ENCODE measurements around the gene HECW1.
A peak's percentile ranks its signal among the peaks of the same experiment; 100 is the strongest.

HECW1 gene

GRCh38 chr7:43265139-43265538 is 152.7 kb downstream of the HECW1 start:
- DNase-seq (ENCODE audit: low spot score) = no peak

GRCh38 chr7:43273939-43274719 is 161.7 kb downstream of the HECW1 start:
- no peak for DNase-seq (ENCODE audit: low spot score)

- DNase-seq (ENCODE audit: low spot score) = no peak
Observed at GRCh38 chr7:43274752-43275151, 162.3 kb downstream of the HECW1 start.

GRCh38 chr7:43276547-43276946 is 164.1 kb downstream of the HECW1 start:
- no peak for DNase-seq (ENCODE audit: low spot score)

- no peak for DNase-seq (ENCODE audit: low spot score)
Observed at GRCh38 chr7:43278088-43278644, 165.7 kb downstream of the HECW1 start.

- DNase-seq (ENCODE audit: low spot score) = no peak
Observed at GRCh38 chr7:43281268-43281667, 168.8 kb downstream of the HECW1 start.

- peak; percentile 26 for DNase-seq (ENCODE audit: low spot score)
Observed at GRCh38 chr7:43283706-43284105, 171.3 kb downstream of the HECW1 start.

GRCh38 chr7:43289826-43290225 is 177.4 kb downstream of the HECW1 start:
- DNase-seq (ENCODE audit: low spot score) = peak; percentile 15

GRCh38 chr7:43290978-43291377 is 178.5 kb downstream of the HECW1 start:
- DNase-seq (ENCODE audit: low spot score) = no peak

- DNase-seq (ENCODE audit: low spot score) = no peak
Observed at GRCh38 chr7:43291789-43292188, 179.3 kb downstream of the HECW1 start.

- no peak for DNase-seq (ENCODE audit: low spot score)
Observed at GRCh38 chr7:43292384-43292783, 179.9 kb downstream of the HECW1 start.

- DNase-seq (ENCODE audit: low spot score) = no peak
Observed at GRCh38 chr7:43294080-43294630, 181.7 kb downstream of the HECW1 start.

GRCh38 chr7:43295429-43295828 is 183.0 kb downstream of the HECW1 start:
- peak; percentile 47 for DNase-seq (ENCODE audit: low spot score)

GRCh38 chr7:43296306-43296705 is 183.9 kb downstream of the HECW1 start:
- no peak for DNase-seq (ENCODE audit: low spot score)

- DNase-seq (ENCODE audit: low spot score) = no peak
Observed at GRCh38 chr7:43298617-43299016, 186.2 kb downstream of the HECW1 start.

GRCh38 chr7:43300121-43300520 is 187.7 kb downstream of the HECW1 start:
- no peak for DNase-seq (ENCODE audit: low spot score)

- no peak for DNase-seq (ENCODE audit: low spot score)
Observed at GRCh38 chr7:43302211-43302711, 189.8 kb downstream of the HECW1 start.

GRCh38 chr7:43302773-43303460 is 190.5 kb downstream of the HECW1 start:
- no peak for DNase-seq (ENCODE audit: low spot score)

- no peak for DNase-seq (ENCODE audit: low spot score)
Observed at GRCh38 chr7:43303740-43304241, 191.3 kb downstream of the HECW1 start.

GRCh38 chr7:43306404-43306803 is 194.0 kb downstream of the HECW1 start:
- DNase-seq (ENCODE audit: low spot score) = no peak

GRCh38 chr7:43307522-43307921 is 195.1 kb downstream of the HECW1 start:
- DNase-seq (ENCODE audit: low spot score) = no peak

GRCh38 chr7:43308913-43309705 is 196.7 kb downstream of the HECW1 start:
- no peak for DNase-seq (ENCODE audit: low spot score)

Data from ecto neural progenitor cell (in vitro differentiated cells).